Immature natural killer cell (primary cell): ENCODE results near the gene LDB3. TPM values are rescaled to one million over a fixed set of nuclear protein-coding genes. Genes with fewer than 3 reads are reported as not detected.

ENCODE experiments used
- DNase-seq, 3 donors: peaks; one replicate each; pipeline ENCODE4 v3.0.0; 2022; ENCODE audit warnings: mixed read lengths in 1 of 3
- H3K27ac Mint-ChIP-seq, 6 donors: one replicate each; pipeline ENCODE4 v1.8.0; 2020; ENCODE audit warnings: mixed read lengths in 6 of 6, mild to moderate bottlenecking in 5 of 6, inconsistent platforms in 4 of 6, moderate library complexity in 3 of 6
- H3K27me3 Mint-ChIP-seq, 3 donors: one replicate each; pipeline ENCODE4 v1.8.0; 2020 to 2021; ENCODE audit warnings: low read depth in 3 of 3, mild to moderate bottlenecking in 3 of 3, mixed read lengths in 3 of 3, moderate library complexity in 3 of 3, inconsistent platforms in 1 of 3
- H3K36me3 Mint-ChIP-seq, 3 donors: one replicate each; pipeline ENCODE4 v1.8.0; 2020; ENCODE audit warnings: mixed read lengths in 3 of 3, inconsistent platforms in 2 of 3, mild to moderate bottlenecking in 2 of 3
- H3K4me1 Mint-ChIP-seq, 2 donors: one replicate each; pipeline ENCODE4 v1.8.0; 2020; ENCODE audit warnings: inconsistent platforms in 2 of 2, mild to moderate bottlenecking in 2 of 2, mixed read lengths in 2 of 2, moderate library complexity in 1 of 2
- H3K4me3 Mint-ChIP-seq, 5 donors: one replicate each; pipeline ENCODE4 v1.8.0; 2020; ENCODE audit warnings: mild to moderate bottlenecking in 5 of 5, mixed read lengths in 5 of 5, inconsistent platforms in 3 of 5, moderate library complexity in 3 of 5
- H3K9me3 Mint-ChIP-seq, 6 donors: one replicate each; pipeline ENCODE4 v1.8.0; 2020; ENCODE audit warnings: mild to moderate bottlenecking in 6 of 6, mixed read lengths in 6 of 6, inconsistent platforms in 4 of 6, moderate library complexity in 3 of 6
- polyA plus RNA-seq, 3 donors: library from polyadenylated mRNA; unstranded; fragments of 300-500 nt; fragmentation: Illumina TruSeq; gene quantifications; one replicate each; pipeline ENCODE4 v1.2.3, GENCODE V29; 2021

Gene LDB3
- polyA plus RNA-seq, 3 donors from 2014 or later = 0.09 TPM; not detected in 2

GRCh38 chr10:86681047-86681446 lies 12.7 kb downstream of the LDB3 start:
- no peak overlapping the region for H3K27ac Mint-ChIP-seq
- no peaks in the 10 kb centered on the region for H3K4me1 Mint-ChIP-seq
- no peaks in the 10 kb centered on the region for H3K36me3 Mint-ChIP-seq
- H3K27me3 Mint-ChIP-seq = peaks cover 0 to 4% (median 2%) of the 10 kb centered on the region in 3 donors
- H3K4me3 Mint-ChIP-seq = no peak overlapping the region
- no peaks in the 10 kb centered on the region for H3K9me3 Mint-ChIP-seq
- no peak for DNase-seq

- Mint-ChIP-seq H3K4me3 (no peak overlapping the region), H3K9me3 (no peaks in the 10 kb centered on the region), H3K27me3 (peaks cover 0 to 4% (median 2%) of the 10 kb centered on the region in 3 donors), H3K36me3 (no peaks in the 10 kb centered on the region), H3K27ac (no peak overlapping the region), H3K4me1 (no peaks in the 10 kb centered on the region)
- DNase-seq = no peak
These were observed 13.5 kb downstream of the LDB3 start for GRCh38 chr10:86681722-86682386.

- H3K4me1 Mint-ChIP-seq = no peaks in the 10 kb centered on the region
- H3K27me3 Mint-ChIP-seq = peaks cover 0 to 4% (median 2%) of the 10 kb centered on the region in 3 donors
- no peak overlapping the region for H3K27ac Mint-ChIP-seq
- H3K4me3 Mint-ChIP-seq = no peak overlapping the region
- no peak for DNase-seq
- no peaks in the 10 kb centered on the region for H3K36me3 Mint-ChIP-seq
- H3K9me3 Mint-ChIP-seq = no peaks in the 10 kb centered on the region
These were observed 14.4 kb downstream of the LDB3 start for GRCh38 chr10:86682675-86683074.

- no peak for DNase-seq
- Mint-ChIP-seq H3K36me3 (no peaks in the 10 kb centered on the region), H3K27ac (no peak overlapping the region)
These were observed 16.2 kb downstream of the LDB3 start for GRCh38 chr10:86684331-86685097.

GRCh38 chr10:86685416-86685815 lies 17.1 kb downstream of the LDB3 start:
- no peak overlapping the region for H3K4me3 Mint-ChIP-seq
- H3K27ac Mint-ChIP-seq = no peak overlapping the region
- no peak for DNase-seq
- H3K36me3 Mint-ChIP-seq = no peaks in the 10 kb centered on the region
- H3K9me3 Mint-ChIP-seq = no peaks in the 10 kb centered on the region
- H3K4me1 Mint-ChIP-seq = peaks cover 0 to 7% of the 10 kb centered on the region in 2 donors
- peaks cover 0 to 4% (median 1%) of the 10 kb centered on the region in 3 donors for H3K27me3 Mint-ChIP-seq

More at GRCh38 chr10:86684331-86685097, 16.2 kb downstream of the LDB3 start:
- peaks cover 0 to 7% of the 10 kb centered on the region in 2 donors for H3K4me1 Mint-ChIP-seq
- no peaks in the 10 kb centered on the region for H3K9me3 Mint-ChIP-seq
- H3K27me3 Mint-ChIP-seq = peaks cover 0 to 4% (median 1%) of the 10 kb centered on the region in 3 donors
- H3K4me3 Mint-ChIP-seq = no peak overlapping the region

- H3K27ac Mint-ChIP-seq = no peak overlapping the region
- peaks cover 0 to 4% (median 1%) of the 10 kb centered on the region in 3 donors for H3K27me3 Mint-ChIP-seq
These were observed 17.8 kb downstream of the LDB3 start for GRCh38 chr10:86685893-86686632.

GRCh38 chr10:86686972-86687371 lies 18.7 kb downstream of the LDB3 start:
- no peaks in the 10 kb centered on the region for H3K9me3 Mint-ChIP-seq
- H3K27me3 Mint-ChIP-seq = peaks cover 0 to 4% (median 1%) of the 10 kb centered on the region in 3 donors
- DNase-seq = no peak
- H3K36me3 Mint-ChIP-seq = no peaks in the 10 kb centered on the region
- peaks cover 0 to 7% of the 10 kb centered on the region in 2 donors for H3K4me1 Mint-ChIP-seq
- no peak overlapping the region for H3K27ac Mint-ChIP-seq
- no peak overlapping the region for H3K4me3 Mint-ChIP-seq

More at GRCh38 chr10:86685893-86686632, 17.8 kb downstream of the LDB3 start:
- H3K4me3 Mint-ChIP-seq = no peak overlapping the region
- peaks cover 0 to 7% of the 10 kb centered on the region in 2 donors for H3K4me1 Mint-ChIP-seq
- DNase-seq = no peak
- H3K36me3 Mint-ChIP-seq = no peaks in the 10 kb centered on the region
- H3K9me3 Mint-ChIP-seq = no peaks in the 10 kb centered on the region

GRCh38 chr10:86687750-86688149 lies 19.4 kb downstream of the LDB3 start:
- Mint-ChIP-seq H3K4me1 (peaks cover 0 to 7% of the 10 kb centered on the region in 2 donors), H3K27ac (no peak overlapping the region), H3K4me3 (no peak overlapping the region)

GRCh38 chr10:86688398-86688921 lies 20.1 kb downstream of the LDB3 start:
- no peaks in the 10 kb centered on the region for H3K9me3 Mint-ChIP-seq
- H3K36me3 Mint-ChIP-seq = no peaks in the 10 kb centered on the region
- peak overlapping the region in 2 of 5 donors; percentile 36 to 68 for H3K4me3 Mint-ChIP-seq
- peaks cover 0 to 7% of the 10 kb centered on the region in 2 donors for H3K4me1 Mint-ChIP-seq
- DNase-seq = peak; percentile 38 to 51 (median 48)
- H3K27ac Mint-ChIP-seq = no peak overlapping the region
- peaks cover 0 to 1% (median 0%) of the 10 kb centered on the region in 3 donors for H3K27me3 Mint-ChIP-seq

More at GRCh38 chr10:86687750-86688149, 19.4 kb downstream of the LDB3 start:
- Mint-ChIP-seq H3K36me3 (no peaks in the 10 kb centered on the region), H3K9me3 (no peaks in the 10 kb centered on the region), H3K27me3 (peaks cover 0 to 1% (median 0%) of the 10 kb centered on the region in 3 donors)
- no peak for DNase-seq

- no peaks in the 10 kb centered on the region for H3K36me3 Mint-ChIP-seq
- peaks cover 0 to 1% (median 0%) of the 10 kb centered on the region in 3 donors for H3K27me3 Mint-ChIP-seq
- peaks cover 0 to 7% of the 10 kb centered on the region in 2 donors for H3K4me1 Mint-ChIP-seq
- H3K9me3 Mint-ChIP-seq = no peaks in the 10 kb centered on the region
- DNase-seq = no peak
- H3K4me3 Mint-ChIP-seq = no peak overlapping the region
- no peak overlapping the region for H3K27ac Mint-ChIP-seq
These were observed 20.8 kb downstream of the LDB3 start for GRCh38 chr10:86689146-86689545.

GRCh38 chr10:86690231-86690630 lies 21.9 kb downstream of the LDB3 start:
- Mint-ChIP-seq H3K4me1 (peaks cover 0 to 7% of the 10 kb centered on the region in 2 donors), H3K27ac (no peak overlapping the region), H3K27me3 (peaks cover 0 to 1% (median 0%) of the 10 kb centered on the region in 3 donors), H3K36me3 (no peaks in the 10 kb centered on the region), H3K9me3 (no peaks in the 10 kb centered on the region), H3K4me3 (no peak overlapping the region)
- DNase-seq = no peak

GRCh38 chr10:86690657-86691084 lies 22.4 kb downstream of the LDB3 start:
- H3K9me3 Mint-ChIP-seq = no peaks in the 10 kb centered on the region
- H3K27ac Mint-ChIP-seq = no peak overlapping the region
- H3K4me1 Mint-ChIP-seq = peaks cover 0 to 7% of the 10 kb centered on the region in 2 donors
- no peak for DNase-seq
- H3K27me3 Mint-ChIP-seq = peaks cover 0 to 1% (median 0%) of the 10 kb centered on the region in 3 donors
- H3K4me3 Mint-ChIP-seq = no peak overlapping the region
- H3K36me3 Mint-ChIP-seq = no peaks in the 10 kb centered on the region

GRCh38 chr10:86691333-86692022 lies 23.2 kb downstream of the LDB3 start:
- Mint-ChIP-seq H3K4me1 (peaks cover 0 to 7% of the 10 kb centered on the region in 2 donors), H3K4me3 (no peak overlapping the region), H3K9me3 (no peaks in the 10 kb centered on the region), H3K27ac (no peak overlapping the region), H3K36me3 (no peaks in the 10 kb centered on the region), H3K27me3 (peaks cover 0 to 1% (median 0%) of the 10 kb centered on the region in 3 donors)
- DNase-seq = no peak
